Upper lobe of left lung (tissue), 4 donors: ENCODE results near the gene NUP210.

Experiments used
- CTCF ChIP-seq, 6 experiments: fragments of 450-650 bp in 4 of 6; fragments of 200-600 bp in 2 of 6; sonication (generic) in 2 of 6; IDR thresholded peaks; one replicate each; pipeline ENCODE4 v1.5.1; 2016 to 2019; ENCODE audit warnings: antibody characterized with exemption in 6 of 6
- EP300 ChIP-seq, 4 donors: sonication (generic); formaldehyde crosslinking; IDR thresholded peaks; one replicate each; pipeline ENCODE4 v1.5.1; 2017; ENCODE audit warnings: antibody characterized with exemption in 4 of 4, control low read depth in 2 of 4

- no peak for TF ChIP-seq EP300 (IDR thresholded peaks at IDR 0.05)
- peak in 3 of 6 experiments; percentile 15 to 24 (median 22) for TF ChIP-seq CTCF (IDR thresholded peaks at IDR 0.05)
These were observed 136.9 kb downstream of the NUP210 start for GRCh38 chr3:13282986-13283876.
